ENCODE measurements around the gene PSORS1C1.
"Not testable (repeated sequence)": the region's sequence is repeated elsewhere in the genome, so short reads cannot be mapped to it uniquely, and the experiment has no call there.

- not testable (repeated sequence) for TF ChIP-seq CTCF (conservative IDR thresholded peaks at IDR 0.05); ZFX (IDR thresholded peaks at IDR 0.05)
Measured at GRCh38 chr6:31067028-31067427, 47.6 kb upstream of the PSORS1C1 start.
